GM12878 (cell line): ENCODE results near the gene COL5A1.

Experiments used
- BRCA1 ChIP-seq: IDR thresholded peaks from 2 replicates; pipeline ENCODE4 v1.6.1; 2011; ENCODE audit warnings: low read depth, low read length, improper control_type of control experiment
- CHD2 ChIP-seq: IDR thresholded peaks from 2 replicates; pipeline ENCODE4 v1.6.1; 2011; ENCODE audit warnings: low read depth, low read length, improper control_type of control experiment, borderline replicate concordance
- CREB1 ChIP-seq: IDR thresholded peaks from 2 replicates; pipeline ENCODE4 v1.6.1; 2012; ENCODE audit warnings: low read depth, mild to moderate bottlenecking, inconsistent platforms
- DPF2 ChIP-seq: fragments of 450-650 bp; IDR thresholded peaks from 2 replicates; pipeline ENCODE4 v1.6.1; 2017; ENCODE audit warnings: mild to moderate bottlenecking
- GABPA ChIP-seq: IDR thresholded peaks from 2 replicates; pipeline ENCODE4 v1.6.1; 2014; ENCODE audit warnings: antibody characterized with exemption, low read depth, mild to moderate bottlenecking, inconsistent platforms
- HDAC6 ChIP-seq: fragments of 200-600 bp; sonication (generic); IDR thresholded peaks from one replicate; pipeline ENCODE4 v1.8.0; 2017; ENCODE audit warnings: antibody characterized with exemption; ENCODE audit not compliant: unreplicated experiment
- POLR2A ChIP-seq: IDR thresholded peaks from 2 replicates; pipeline ENCODE4 v1.6.1; 2011; ENCODE audit warnings: low read depth, mild to moderate bottlenecking, low read length
- POLR2AphosphoS2 ChIP-seq: IDR thresholded peaks from 2 replicates; pipeline ENCODE4 v1.6.1; 2011; ENCODE audit warnings: low read depth, mild to moderate bottlenecking, low read length, improper control_type of control experiment, moderate library complexity
- POLR2AphosphoS5 ChIP-seq: IDR thresholded peaks from 2 replicates; pipeline ENCODE4 v1.6.1; 2011; ENCODE audit warnings: mild to moderate bottlenecking, low read length, inconsistent platforms
- SREBF2 ChIP-seq: IDR thresholded peaks from 2 replicates; pipeline ENCODE4 v1.6.1; 2012; ENCODE audit warnings: mild to moderate bottlenecking, low read length
- TBL1XR1 ChIP-seq: IDR thresholded peaks from 2 replicates; pipeline ENCODE4 v1.6.1; 2012; ENCODE audit warnings: low read depth, low read length, improper control_type of control experiment
- ZNF274 ChIP-seq: IDR thresholded peaks from one replicate; pipeline ENCODE4 v1.8.0; 2011; ENCODE audit not compliant: insufficient read length, insufficient read depth
- TF ChIP-seq, protein P1 (sequence below), 3 experiments: IDR thresholded peaks in 2 of 3; conservative IDR thresholded peaks in 1 of 3; 2 replicates each; pipeline ENCODE4 v1.5.1; 2011; ENCODE audit warnings: low read depth in 3 of 3, low read length in 3 of 3, mild to moderate bottlenecking in 3 of 3, control low read depth in 2 of 3, moderate library complexity in 2 of 3, inconsistent platforms in 1 of 3, mixed read lengths in 1 of 3; ENCODE audit not compliant: control insufficient read depth in 2 of 3, insufficient read depth in 1 of 3; ENCODE audit errors: extremely low read depth in 1 of 3

DNA sequence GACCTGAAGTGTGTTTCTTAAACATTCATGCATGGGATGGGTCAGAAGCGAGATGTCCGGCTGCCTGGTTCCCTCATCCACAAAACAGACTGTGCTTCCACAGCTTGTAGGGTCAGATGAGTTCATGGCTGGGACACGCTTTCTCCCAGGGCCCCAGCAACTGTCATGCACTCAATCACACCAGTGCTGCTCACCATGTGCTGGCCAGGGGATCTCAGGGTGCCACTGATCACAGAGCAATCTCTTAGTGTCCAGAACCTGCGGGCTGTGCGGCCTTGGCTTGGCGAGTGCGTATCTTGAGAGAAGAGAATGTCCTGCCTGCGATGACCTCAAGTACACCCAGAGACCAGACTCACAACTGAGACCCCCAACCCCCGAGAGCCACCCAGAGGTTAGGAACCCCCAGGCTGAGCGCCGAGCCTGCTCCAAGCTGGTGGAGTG, 213.0 kb downstream of the COL5A1 start:
- TF ChIP-seq, protein P1, sequence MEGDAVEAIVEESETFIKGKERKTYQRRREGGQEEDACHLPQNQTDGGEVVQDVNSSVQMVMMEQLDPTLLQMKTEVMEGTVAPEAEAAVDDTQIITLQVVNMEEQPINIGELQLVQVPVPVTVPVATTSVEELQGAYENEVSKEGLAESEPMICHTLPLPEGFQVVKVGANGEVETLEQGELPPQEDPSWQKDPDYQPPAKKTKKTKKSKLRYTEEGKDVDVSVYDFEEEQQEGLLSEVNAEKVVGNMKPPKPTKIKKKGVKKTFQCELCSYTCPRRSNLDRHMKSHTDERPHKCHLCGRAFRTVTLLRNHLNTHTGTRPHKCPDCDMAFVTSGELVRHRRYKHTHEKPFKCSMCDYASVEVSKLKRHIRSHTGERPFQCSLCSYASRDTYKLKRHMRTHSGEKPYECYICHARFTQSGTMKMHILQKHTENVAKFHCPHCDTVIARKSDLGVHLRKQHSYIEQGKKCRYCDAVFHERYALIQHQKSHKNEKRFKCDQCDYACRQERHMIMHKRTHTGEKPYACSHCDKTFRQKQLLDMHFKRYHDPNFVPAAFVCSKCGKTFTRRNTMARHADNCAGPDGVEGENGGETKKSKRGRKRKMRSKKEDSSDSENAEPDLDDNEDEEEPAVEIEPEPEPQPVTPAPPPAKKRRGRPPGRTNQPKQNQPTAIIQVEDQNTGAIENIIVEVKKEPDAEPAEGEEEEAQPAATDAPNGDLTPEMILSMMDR (IDR thresholded peaks at IDR 0.05 in 2 of 3, conservative IDR thresholded peaks at IDR 0.05 in 1 of 3; ENCODE audit: control insufficient read depth in 2 of 3, extremely low read depth in 1 of 3, insufficient read depth in 1 of 3, low read depth in 3 of 3, low read length in 3 of 3) = no peak
- TF ChIP-seq POLR2AphosphoS2 (no peak), CREB1 (no peak), TBL1XR1 (no peak), SREBF2 (no peak), CHD2 (no peak), POLR2AphosphoS5 (no peak), BRCA1 (no peak), HDAC6 (no peak), GABPA (no peak), POLR2A (no peak), DPF2 (no peak), ZNF274 (no peak)
